Natural killer cell (primary cell): ENCODE measurements around the gene ONECUT1. TPM values are rescaled to one million over a fixed set of nuclear protein-coding genes. Genes with fewer than 3 reads are reported as not detected.

Experiments
- ATAC-seq, 3 donors: fragments of 150-1000 bp in 2 of 3; fragments of 200-7000 bp in 1 of 3; cut with Tn5 transposase; 1 replicate in 1 of 3; 2 replicates in 2 of 3; pipeline ENCODE4 v1.10.0; 2021; ENCODE audit warnings: mild to moderate bottlenecking in 2 of 3, moderate library complexity in 2 of 3
- DNase-seq, 2 donors: peaks; one replicate each; pipeline versions ENCODE4 v3.0.0 to v3.0.0-alpha.2; 2013 to 2021; ENCODE audit warnings: mixed read lengths in 1 of 2
- H3K27ac ChIP-seq: one replicate; pipeline ENCODE4 v1.5.1; 2013; ENCODE audit warnings: mild to moderate bottlenecking, low read length
- H3K27me3 ChIP-seq: one replicate; pipeline ENCODE4 v1.6.1; 2013; ENCODE audit warnings: low read length; ENCODE audit not compliant: control insufficient read depth, insufficient read depth
- H3K36me3 ChIP-seq: one replicate; pipeline ENCODE4 v1.6.1; 2013; ENCODE audit warnings: low read length; ENCODE audit not compliant: control insufficient read depth, insufficient read depth
- H3K4me1 ChIP-seq: one replicate; pipeline ENCODE4 v1.6.1; 2013; ENCODE audit warnings: low read length; ENCODE audit not compliant: control insufficient read depth, insufficient read depth
- H3K4me3 ChIP-seq: one replicate; pipeline ENCODE4 v1.5.1; 2013; ENCODE audit warnings: low read length
- H3K9me3 ChIP-seq: one replicate; pipeline ENCODE4 v1.6.1; 2013; ENCODE audit warnings: low read length; ENCODE audit not compliant: control insufficient read depth, insufficient read depth
- H3K27ac Mint-ChIP-seq, 2 donors: one replicate each; pipeline ENCODE4 v1.8.0; 2022; ENCODE audit warnings: mild to moderate bottlenecking in 2 of 2, mixed read lengths in 2 of 2, moderate library complexity in 1 of 2
- H3K27me3 Mint-ChIP-seq, 2 donors: one replicate each; pipeline ENCODE4 v1.8.0; 2022; ENCODE audit warnings: low read depth in 2 of 2, mixed read lengths in 2 of 2
- H3K36me3 Mint-ChIP-seq: one replicate; pipeline ENCODE4 v1.8.0; 2022; ENCODE audit warnings: mixed read lengths
- H3K4me1 Mint-ChIP-seq, 2 donors: one replicate each; pipeline ENCODE4 v1.8.0; 2022; ENCODE audit warnings: mixed read lengths in 2 of 2
- H3K4me3 Mint-ChIP-seq: one replicate; pipeline ENCODE4 v1.8.0; 2022; ENCODE audit warnings: mild to moderate bottlenecking, moderate library complexity, mixed read lengths
- H3K9me3 Mint-ChIP-seq, 2 donors: one replicate each; pipeline ENCODE4 v1.8.0; 2022; ENCODE audit warnings: mixed read lengths in 2 of 2
- WGBS: methylation state at CpG from one replicate; pipeline ENCODE4 v1.1.7; 2013; ENCODE audit warnings: missing lambda C conversion rate; ENCODE audit not compliant: insufficient coverage; 5-methylcytosine and 5-hydroxymethylcytosine counted together
- intact Hi-C: fragments of 100-400 bp; cut with micrococcal nuclease; formaldehyde crosslinking; loops from one replicate; pipeline ENCODE4 v1.14.2; 2022
- total RNA-seq, 4 donors: library from RNA; stranded (reverse); fragments of 120-200 nt in 1 of 4; gene quantifications; one replicate each; pipeline versions ENCODE4 v1.2.3 to v1.2.4, GENCODE V29; 2013 to 2022
- TF ChIP-seq, protein P1 (sequence below): fragments of 200-600 bp; IDR thresholded peaks from one replicate; pipeline ENCODE4 v1.8.0; 2022; ENCODE audit warnings: antibody characterized with exemption

Gene ONECUT1
- total RNA-seq, 3 donors from 2014 or later (not counting 1 experiment from before 2014, with no cell fraction given), result not detected

DNA sequence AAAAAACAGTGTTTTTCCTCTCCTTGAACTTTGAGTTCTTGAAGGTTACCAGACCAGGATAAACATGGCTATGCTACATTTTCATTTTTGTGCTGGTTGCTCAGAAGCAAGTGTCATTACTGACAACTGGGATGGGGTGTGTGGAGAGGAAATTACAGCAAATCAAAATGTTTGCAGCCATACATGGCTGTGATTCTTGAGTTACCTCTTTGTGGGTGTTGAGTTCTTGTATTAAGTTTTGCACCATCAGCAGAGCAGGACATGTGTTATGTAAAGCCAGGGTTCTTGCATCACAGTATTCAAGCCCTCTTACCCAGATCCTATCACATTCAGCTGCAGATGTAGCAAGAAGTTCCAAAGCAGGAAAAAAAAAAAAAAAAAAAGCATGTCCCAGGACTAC lies 57.0 kb downstream of the ONECUT1 start:
- Mint-ChIP-seq H3K9me3 (no peaks in the 10 kb centered on the region), H3K4me1 (peaks cover 6 to 8% of the 10 kb centered on the region in 2 donors), H3K27ac (no peak overlapping the region), H3K27me3 (no peaks in the 10 kb centered on the region), H3K4me3 (no peak overlapping the region), H3K36me3 (no peaks in the 10 kb centered on the region)
- Histone ChIP-seq H3K36me3 (no peaks in the 10 kb centered on the region), H3K27ac (no peak overlapping the region), H3K27me3 (no peaks in the 10 kb centered on the region), H3K4me1 (no peaks in the 10 kb centered on the region), H3K9me3 (no peaks in the 10 kb centered on the region), H3K4me3 (no peak overlapping the region)
- intact Hi-C loops, result loop anchor here (10.0 kb wide), 2 partner anchors 128 to 208 kb away; partner anchors contain the start of gene MYO5A
- TF ChIP-seq, protein P1, sequence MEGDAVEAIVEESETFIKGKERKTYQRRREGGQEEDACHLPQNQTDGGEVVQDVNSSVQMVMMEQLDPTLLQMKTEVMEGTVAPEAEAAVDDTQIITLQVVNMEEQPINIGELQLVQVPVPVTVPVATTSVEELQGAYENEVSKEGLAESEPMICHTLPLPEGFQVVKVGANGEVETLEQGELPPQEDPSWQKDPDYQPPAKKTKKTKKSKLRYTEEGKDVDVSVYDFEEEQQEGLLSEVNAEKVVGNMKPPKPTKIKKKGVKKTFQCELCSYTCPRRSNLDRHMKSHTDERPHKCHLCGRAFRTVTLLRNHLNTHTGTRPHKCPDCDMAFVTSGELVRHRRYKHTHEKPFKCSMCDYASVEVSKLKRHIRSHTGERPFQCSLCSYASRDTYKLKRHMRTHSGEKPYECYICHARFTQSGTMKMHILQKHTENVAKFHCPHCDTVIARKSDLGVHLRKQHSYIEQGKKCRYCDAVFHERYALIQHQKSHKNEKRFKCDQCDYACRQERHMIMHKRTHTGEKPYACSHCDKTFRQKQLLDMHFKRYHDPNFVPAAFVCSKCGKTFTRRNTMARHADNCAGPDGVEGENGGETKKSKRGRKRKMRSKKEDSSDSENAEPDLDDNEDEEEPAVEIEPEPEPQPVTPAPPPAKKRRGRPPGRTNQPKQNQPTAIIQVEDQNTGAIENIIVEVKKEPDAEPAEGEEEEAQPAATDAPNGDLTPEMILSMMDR, result no peak
- DNase-seq, result no peak
- no peak for ATAC-seq

- peaks cover 0 to under 1% of the 10 kb centered on the region in 2 donors for H3K27me3 Mint-ChIP-seq
- H3K36me3 Mint-ChIP-seq, result no peaks in the 10 kb centered on the region
- WGBS, result 80% methylated on average over 3 of the region's 3 CpGs
- TF ChIP-seq, protein P1, result no peak
- H3K27ac Mint-ChIP-seq, result no peak overlapping the region
- H3K4me3 ChIP-seq, result no peak overlapping the region
- H3K27ac ChIP-seq, result no peak overlapping the region
- DNase-seq (no peak), ATAC-seq (no peak)
- H3K4me1 ChIP-seq, result no peaks in the 10 kb centered on the region
- intact Hi-C loops, result loop anchor here (10.0 kb wide), 2 partner anchors 128 to 208 kb away; partner anchors contain the start of gene MYO5A
- H3K9me3 Mint-ChIP-seq, result no peaks in the 10 kb centered on the region
- peaks cover 6 to 8% of the 10 kb centered on the region in 2 donors for H3K4me1 Mint-ChIP-seq
- no peaks in the 10 kb centered on the region for H3K9me3 ChIP-seq
- no peaks in the 10 kb centered on the region for H3K36me3 ChIP-seq
- no peak overlapping the region for H3K4me3 Mint-ChIP-seq
- H3K27me3 ChIP-seq, result no peaks in the 10 kb centered on the region
Measured at GRCh38 chr15:52732551-52732950, 57.6 kb downstream of the ONECUT1 start.

DNA sequence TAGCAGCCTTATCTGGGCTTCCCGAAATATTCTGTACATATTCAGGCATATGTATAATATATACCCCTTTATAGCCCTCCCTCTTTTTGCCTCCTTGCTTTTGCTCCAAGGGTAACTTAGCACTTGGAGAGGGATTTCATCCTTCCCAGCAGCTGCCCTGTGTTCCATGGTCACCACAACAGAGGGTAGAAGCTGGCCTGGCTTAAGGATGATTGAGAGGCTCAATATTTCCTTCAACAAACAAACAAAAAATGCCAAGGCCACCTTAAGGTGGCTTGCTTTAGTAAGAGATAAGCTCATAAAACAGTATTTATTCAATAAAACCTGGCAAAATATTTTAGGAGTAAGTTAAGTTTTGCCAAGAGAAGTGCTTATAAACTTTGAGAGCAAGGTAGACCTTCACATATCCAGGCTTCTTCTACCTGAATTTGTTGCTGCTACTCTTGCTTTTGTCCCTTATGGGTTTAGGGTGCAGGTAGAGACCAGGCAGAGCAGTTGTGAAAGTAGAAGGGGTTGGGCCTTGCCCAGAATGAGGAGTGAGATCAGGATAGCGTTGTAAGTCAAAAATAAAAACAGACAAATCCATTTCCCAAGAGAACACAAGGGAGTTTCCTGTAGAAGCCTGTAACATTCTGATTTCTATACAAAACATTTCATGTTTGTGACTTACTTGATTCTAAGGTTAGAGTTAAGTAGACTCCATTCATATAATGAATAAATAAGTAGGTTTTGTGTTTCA lies 58.2 kb downstream of the ONECUT1 start:
- Histone ChIP-seq H3K27me3 (no peaks in the 10 kb centered on the region), H3K9me3 (no peaks in the 10 kb centered on the region), H3K36me3 (no peaks in the 10 kb centered on the region), H3K4me3 (no peak overlapping the region), H3K27ac (no peak overlapping the region), H3K4me1 (no peaks in the 10 kb centered on the region)
- Mint-ChIP-seq H3K27ac (no peak overlapping the region), H3K4me1 (peaks cover 6 to 8% of the 10 kb centered on the region in 2 donors), H3K27me3 (peaks cover 0 to 7% of the 10 kb centered on the region in 2 donors), H3K9me3 (no peaks in the 10 kb centered on the region), H3K36me3 (no peaks in the 10 kb centered on the region), H3K4me3 (no peak overlapping the region)
- ATAC-seq (no peak), DNase-seq (no peak)
- TF ChIP-seq, protein P1, result no peak
- intact Hi-C loops, result loop anchor here (10.0 kb wide), 2 partner anchors 127 to 207 kb away; partner anchors contain the start of gene MYO5A
- WGBS, result 100% methylated on average over 1 of the region's 2 CpGs
